ENCODE data around the gene SLC6A6.

DNA sequence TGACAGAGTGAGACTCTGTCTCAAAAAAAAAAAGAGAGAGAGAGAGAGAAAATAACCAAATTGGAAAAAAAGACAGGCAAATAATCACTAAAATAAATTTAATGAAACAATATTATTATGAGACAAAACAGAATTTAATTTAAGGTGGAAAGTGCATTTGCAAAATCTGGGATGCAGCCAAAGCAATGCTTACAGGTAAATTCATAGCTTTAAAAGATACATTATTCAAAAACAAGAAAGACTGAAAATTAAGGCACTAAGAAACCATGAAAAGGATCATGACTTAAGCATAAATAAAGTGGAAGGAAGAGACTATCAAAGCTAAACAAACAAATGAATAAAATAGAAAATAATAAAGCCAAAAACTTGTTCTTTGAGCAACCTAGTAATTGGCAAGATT lies 100.1 kb downstream of the SLC6A6 start:
- TF ChIP-seq, protein P1, sequence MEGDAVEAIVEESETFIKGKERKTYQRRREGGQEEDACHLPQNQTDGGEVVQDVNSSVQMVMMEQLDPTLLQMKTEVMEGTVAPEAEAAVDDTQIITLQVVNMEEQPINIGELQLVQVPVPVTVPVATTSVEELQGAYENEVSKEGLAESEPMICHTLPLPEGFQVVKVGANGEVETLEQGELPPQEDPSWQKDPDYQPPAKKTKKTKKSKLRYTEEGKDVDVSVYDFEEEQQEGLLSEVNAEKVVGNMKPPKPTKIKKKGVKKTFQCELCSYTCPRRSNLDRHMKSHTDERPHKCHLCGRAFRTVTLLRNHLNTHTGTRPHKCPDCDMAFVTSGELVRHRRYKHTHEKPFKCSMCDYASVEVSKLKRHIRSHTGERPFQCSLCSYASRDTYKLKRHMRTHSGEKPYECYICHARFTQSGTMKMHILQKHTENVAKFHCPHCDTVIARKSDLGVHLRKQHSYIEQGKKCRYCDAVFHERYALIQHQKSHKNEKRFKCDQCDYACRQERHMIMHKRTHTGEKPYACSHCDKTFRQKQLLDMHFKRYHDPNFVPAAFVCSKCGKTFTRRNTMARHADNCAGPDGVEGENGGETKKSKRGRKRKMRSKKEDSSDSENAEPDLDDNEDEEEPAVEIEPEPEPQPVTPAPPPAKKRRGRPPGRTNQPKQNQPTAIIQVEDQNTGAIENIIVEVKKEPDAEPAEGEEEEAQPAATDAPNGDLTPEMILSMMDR (IDR thresholded peaks at IDR 0.05), result no peak
- TF ChIP-seq POLR2A (IDR thresholded peaks at IDR 0.05), result no peak

Data from body of pancreas (tissue), 4 donors.